HepG2 (cell line): ENCODE results near the gene LSMEM2. TPM values are rescaled to one million over a fixed set of nuclear protein-coding genes. Genes with fewer than 3 reads are reported as not detected.

Source experiments
- ATF4 ChIP-seq, 2 experiments: fragments of 450-650 bp in 1 of 2; sonication (generic) in 1 of 2; formaldehyde crosslinking; IDR thresholded peaks; 2 replicates each; pipeline versions ENCODE4 v1.5.0 to v1.8.0; 2020 to 2022; ENCODE audit warnings: mild to moderate bottlenecking in 1 of 2, missing genetic modification reagents in 1 of 2
- CBX1 ChIP-seq: IDR thresholded peaks from one replicate; pipeline ENCODE4 v1.6.1; 2016; ENCODE audit warnings: antibody characterized with exemption, low read depth
- JDP2 ChIP-seq: sonication (generic); formaldehyde crosslinking; IDR thresholded peaks from 2 replicates; pipeline ENCODE4 v1.8.1; 2022; ENCODE audit warnings: missing genetic modification reagents, borderline replicate concordance
- KAT2B ChIP-seq: fragments of 150-350 bp; IDR thresholded peaks from 2 replicates; pipeline ENCODE4 v1.6.1; 2014; ENCODE audit warnings: low read depth, low read length, borderline replicate concordance
- KDM6A ChIP-seq: IDR thresholded peaks from 2 replicates; pipeline ENCODE4 v1.6.1; 2016; ENCODE audit warnings: low read depth
- MEF2D ChIP-seq: sonication (generic); formaldehyde crosslinking; IDR thresholded peaks from 2 replicates; pipeline ENCODE4 v1.5.1; 2020; ENCODE audit warnings: mild to moderate bottlenecking, missing genetic modification reagents
- POGZ ChIP-seq: sonication (generic); formaldehyde crosslinking; IDR thresholded peaks from 2 replicates; pipeline ENCODE4 v1.4.0; 2020; ENCODE audit warnings: mild to moderate bottlenecking, missing genetic modification reagents
- SP1 ChIP-seq, 2 experiments: fragments of 450-650 bp in 1 of 2; sonication (generic) in 1 of 2; formaldehyde crosslinking in 1 of 2; IDR thresholded peaks; 2 replicates each; pipeline versions ENCODE4 v1.4.0 to v1.6.1; 2016 to 2020; ENCODE audit warnings: missing genetic modification reagents in 1 of 2
- TEAD2 ChIP-seq: sonication (generic); formaldehyde crosslinking; IDR thresholded peaks from 2 replicates; pipeline ENCODE4 v1.9.0; 2021; ENCODE audit warnings: missing genetic modification reagents
- TIGD3 ChIP-seq: sonication (generic); formaldehyde crosslinking; IDR thresholded peaks from 2 replicates; pipeline ENCODE4 v1.5.1; 2020; ENCODE audit warnings: mild to moderate bottlenecking, missing genetic modification reagents, borderline replicate concordance
- ZMAT3 ChIP-seq: sonication (generic); formaldehyde crosslinking; conservative IDR thresholded peaks from 2 replicates; pipeline ENCODE4 v1.7.0; 2021; ENCODE audit warnings: missing genetic modification reagents
- ZNF138 ChIP-seq: sonication (generic); formaldehyde crosslinking; IDR thresholded peaks from 2 replicates; pipeline ENCODE4 v1.5.0; 2020; ENCODE audit warnings: mild to moderate bottlenecking, low read depth, missing genetic modification reagents
- ZNF335 ChIP-seq: sonication (generic); formaldehyde crosslinking; IDR thresholded peaks from 2 replicates; pipeline ENCODE4 v1.4.0; 2020; ENCODE audit warnings: missing genetic modification reagents
- ZNF501 ChIP-seq: sonication (generic); formaldehyde crosslinking; IDR thresholded peaks from 2 replicates; pipeline ENCODE4 v1.5.1; 2020; ENCODE audit warnings: mild to moderate bottlenecking, moderate library complexity, missing genetic modification reagents
- ZNF512 ChIP-seq: sonication (generic); formaldehyde crosslinking; IDR thresholded peaks from 2 replicates; pipeline ENCODE4 v1.4.0; 2020; ENCODE audit warnings: mild to moderate bottlenecking, missing genetic modification reagents
- ZNF550 ChIP-seq: sonication (generic); formaldehyde crosslinking; IDR thresholded peaks from 2 replicates; pipeline ENCODE4 v1.4.0; 2020; ENCODE audit warnings: mild to moderate bottlenecking, missing genetic modification reagents, borderline replicate concordance
- ZNF569 ChIP-seq: sonication (generic); formaldehyde crosslinking; IDR thresholded peaks from 2 replicates; pipeline ENCODE4 v1.5.0; 2020; ENCODE audit warnings: mild to moderate bottlenecking, missing genetic modification reagents, moderate library complexity, borderline replicate concordance
- ZNF766 ChIP-seq: sonication (generic); formaldehyde crosslinking; IDR thresholded peaks from 2 replicates; pipeline ENCODE4 v1.5.0; 2020; ENCODE audit warnings: missing genetic modification reagents, borderline replicate concordance
- ZSCAN22 ChIP-seq: sonication (generic); formaldehyde crosslinking; IDR thresholded peaks from 2 replicates; pipeline ENCODE4 v1.4.0; 2020; ENCODE audit warnings: mild to moderate bottlenecking, missing genetic modification reagents
- polyA plus RNA-seq, 8 experiments: library from polyadenylated mRNA; depleted of rRNA in 3 of 8; stranded (reverse) in 7 of 8; unstranded in 1 of 8; fragments of >200 nt; fragmentation: Illumina TruSeq in 4 of 8; extraction: Trizol in 4 of 8; gene quantifications; 2 replicates each; pipeline versions ENCODE4 v1.2.1 to v1.2.3, GENCODE V29; 2011 to 2016; ENCODE audit warnings: low read depth in 4 of 8, missing spikeins in 1 of 8, mixed read lengths in 1 of 8; ENCODE audit not compliant: insufficient read depth in 1 of 8
- total RNA-seq, 5 experiments: library from RNA; depleted of rRNA; stranded (reverse); fragments of >200 nt; fragmentation: Illumina TruSeq; extraction: Trizol; gene quantifications; 2 replicates each; pipeline ENCODE4 v1.2.3, GENCODE V29; 2016; ENCODE audit warnings: low read depth in 1 of 5
- TF ChIP-seq, protein P1 (sequence below): IDR thresholded peaks from 2 replicates; pipeline ENCODE4 v1.6.1; 2016; ENCODE audit warnings: low read depth, missing genetic modification reagents, missing compliant biosample characterization

The LSMEM2 gene
- total and polyA plus RNA-seq, 2 of the 13 experiments (the other 11 are each of a cell fraction or from before 2014, with no cell fraction given): 0.07 to 0.41 TPM

GRCh38 chr3:50298836-50299637, 20.1 kb downstream of the LSMEM2 start, which contains the start of the genes HYAL3 and NAA80 (continued):
- TF ChIP-seq, protein P1, sequence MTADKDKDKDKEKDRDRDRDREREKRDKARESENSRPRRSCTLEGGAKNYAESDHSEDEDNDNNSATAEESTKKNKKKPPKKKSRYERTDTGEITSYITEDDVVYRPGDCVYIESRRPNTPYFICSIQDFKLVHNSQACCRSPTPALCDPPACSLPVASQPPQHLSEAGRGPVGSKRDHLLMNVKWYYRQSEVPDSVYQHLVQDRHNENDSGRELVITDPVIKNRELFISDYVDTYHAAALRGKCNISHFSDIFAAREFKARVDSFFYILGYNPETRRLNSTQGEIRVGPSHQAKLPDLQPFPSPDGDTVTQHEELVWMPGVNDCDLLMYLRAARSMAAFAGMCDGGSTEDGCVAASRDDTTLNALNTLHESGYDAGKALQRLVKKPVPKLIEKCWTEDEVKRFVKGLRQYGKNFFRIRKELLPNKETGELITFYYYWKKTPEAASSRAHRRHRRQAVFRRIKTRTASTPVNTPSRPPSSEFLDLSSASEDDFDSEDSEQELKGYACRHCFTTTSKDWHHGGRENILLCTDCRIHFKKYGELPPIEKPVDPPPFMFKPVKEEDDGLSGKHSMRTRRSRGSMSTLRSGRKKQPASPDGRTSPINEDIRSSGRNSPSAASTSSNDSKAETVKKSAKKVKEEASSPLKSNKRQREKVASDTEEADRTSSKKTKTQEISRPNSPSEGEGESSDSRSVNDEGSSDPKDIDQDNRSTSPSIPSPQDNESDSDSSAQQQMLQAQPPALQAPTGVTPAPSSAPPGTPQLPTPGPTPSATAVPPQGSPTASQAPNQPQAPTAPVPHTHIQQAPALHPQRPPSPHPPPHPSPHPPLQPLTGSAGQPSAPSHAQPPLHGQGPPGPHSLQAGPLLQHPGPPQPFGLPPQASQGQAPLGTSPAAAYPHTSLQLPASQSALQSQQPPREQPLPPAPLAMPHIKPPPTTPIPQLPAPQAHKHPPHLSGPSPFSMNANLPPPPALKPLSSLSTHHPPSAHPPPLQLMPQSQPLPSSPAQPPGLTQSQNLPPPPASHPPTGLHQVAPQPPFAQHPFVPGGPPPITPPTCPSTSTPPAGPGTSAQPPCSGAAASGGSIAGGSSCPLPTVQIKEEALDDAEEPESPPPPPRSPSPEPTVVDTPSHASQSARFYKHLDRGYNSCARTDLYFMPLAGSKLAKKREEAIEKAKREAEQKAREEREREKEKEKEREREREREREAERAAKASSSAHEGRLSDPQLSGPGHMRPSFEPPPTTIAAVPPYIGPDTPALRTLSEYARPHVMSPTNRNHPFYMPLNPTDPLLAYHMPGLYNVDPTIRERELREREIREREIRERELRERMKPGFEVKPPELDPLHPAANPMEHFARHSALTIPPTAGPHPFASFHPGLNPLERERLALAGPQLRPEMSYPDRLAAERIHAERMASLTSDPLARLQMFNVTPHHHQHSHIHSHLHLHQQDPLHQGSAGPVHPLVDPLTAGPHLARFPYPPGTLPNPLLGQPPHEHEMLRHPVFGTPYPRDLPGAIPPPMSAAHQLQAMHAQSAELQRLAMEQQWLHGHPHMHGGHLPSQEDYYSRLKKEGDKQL (CRISPR knock-in tag): no peak; the same call in 1 of the 2 replicates
- TF ChIP-seq TIGD3 (CRISPR knock-in tag) (no peak), ZNF501 (CRISPR knock-in tag) (peak; percentile 50; the same call in 1 of the 2 replicates), ZNF138 (peak; percentile 76; the same call in 1 of the 2 replicates), ATF4 (CRISPR knock-in tag; IDR thresholded peaks at IDR 0.05) (no peak), MEF2D (CRISPR knock-in tag) (peak; percentile 23; the same call in 1 of the 2 replicates), ZNF550 (peak; percentile 85; the same call in 1 of the 2 replicates), POGZ (CRISPR knock-in tag) (peak; percentile 7; the same call in 1 of the 2 replicates), KDM6A (CRISPR knock-in tag) (0 out of 2 replicates have a peak, but pooled peaks have one; percentile 18), SP1 (IDR thresholded peaks at IDR 0.05) (no peak), SP1 (CRISPR knock-in tag; IDR thresholded peaks at IDR 0.05) (peak; percentile 82), KAT2B (no peak), ZNF335 (CRISPR knock-in tag) (peak; percentile 84), ZSCAN22 (CRISPR knock-in tag) (no peak), JDP2 (no peak), ZNF512 (CRISPR knock-in tag) (no peak), TEAD2 (CRISPR knock-in tag) (no peak), CBX1 (peak; percentile 58), ZNF569 (CRISPR knock-in tag) (no peak), ZMAT3 (CRISPR knock-in tag) (0 out of 2 replicates have a peak, but pooled peaks have one; percentile 55), ZNF766 (0 out of 2 replicates have a peak, but pooled peaks have one; percentile 14)
